ENCODE results near the gene ZMYND10.

ZMYND10 gene

GRCh38 chr3:50345586-50346234 lies at the start of gene ZMYND10:
ZMYND10 (minus strand) TSS chr3:50345732; CDS start chr3:50345579, 153 bp downstream.
- DNase-seq: peak; percentile 39

DNA sequence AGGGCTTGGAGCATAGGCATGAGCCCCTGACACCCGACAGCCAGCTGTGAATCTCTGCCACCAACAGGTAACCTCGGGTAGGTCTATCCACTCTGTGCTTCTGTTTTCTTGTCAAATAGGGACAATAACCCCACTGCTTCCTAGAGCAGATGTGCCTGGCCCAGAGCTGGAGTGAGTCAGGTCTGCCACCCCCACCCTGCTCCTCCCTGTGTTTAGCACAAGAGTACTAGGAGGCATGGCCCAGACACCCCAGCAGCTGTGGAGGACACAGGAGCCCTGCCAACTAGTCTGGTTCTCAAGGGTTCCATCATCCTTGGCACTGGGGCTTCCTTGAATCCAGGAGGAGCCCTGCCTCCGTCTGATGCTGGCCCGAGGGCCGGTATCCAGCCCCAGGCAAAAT lies 47.5 kb upstream of the ZMYND10 start:
- no peak for DNase-seq

- no peak for DNase-seq
Measured at GRCh38 chr3:50392101-50392715, 46.7 kb upstream of the ZMYND10 start.

DNA sequence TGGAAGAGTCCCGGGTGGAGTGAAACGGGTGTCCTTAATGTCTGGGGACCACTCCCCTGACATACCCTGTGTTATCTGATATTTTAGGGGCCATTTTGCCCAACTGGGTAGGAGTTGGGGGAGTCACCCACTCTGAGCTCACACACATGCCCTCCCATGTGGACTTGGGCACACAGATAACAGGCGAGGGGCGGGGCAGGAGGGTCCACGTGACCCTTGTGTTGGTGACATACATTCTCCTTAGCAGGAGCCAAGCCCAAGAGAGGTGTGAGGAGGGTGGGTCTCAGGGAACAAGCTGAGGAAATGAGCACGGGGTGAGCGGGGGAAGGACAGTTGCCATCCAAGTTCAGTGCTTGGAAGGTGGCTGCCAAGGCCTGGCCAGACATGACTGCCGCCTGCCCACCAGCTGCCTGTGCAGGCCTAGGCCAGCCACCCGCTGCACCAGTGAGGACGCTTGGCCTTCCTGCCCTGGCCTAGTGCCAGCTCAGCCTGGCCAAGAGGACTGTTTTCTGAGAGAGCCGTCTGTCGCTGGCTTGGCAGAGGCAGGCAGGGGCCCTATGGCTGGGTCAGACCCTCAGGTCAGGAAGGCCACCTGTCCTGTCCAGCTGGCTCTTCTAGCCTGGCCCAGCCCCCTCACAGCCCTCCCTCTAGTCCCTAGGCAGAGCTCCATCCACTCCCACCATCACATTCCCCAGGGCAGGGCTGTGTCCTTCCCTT lies 45.1 kb upstream of the ZMYND10 start:
- no peak for DNase-seq

DNA sequence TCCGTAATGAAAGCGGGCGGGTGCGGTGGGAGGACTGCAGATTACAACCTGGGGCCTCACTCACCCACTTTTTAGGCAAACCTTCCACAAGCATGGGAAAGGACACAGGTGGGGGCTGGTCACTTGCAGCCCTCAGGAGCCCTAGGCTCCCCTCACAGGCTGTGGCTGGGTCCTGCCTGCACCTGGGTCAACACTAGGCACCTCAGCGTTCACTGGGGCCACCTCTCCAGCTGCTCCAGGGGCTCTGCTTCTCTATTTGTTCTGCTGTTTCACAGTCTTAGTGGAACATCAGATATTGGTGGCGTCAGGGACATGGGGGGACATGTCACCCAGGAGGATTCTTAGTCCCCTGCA lies 43.9 kb upstream of the ZMYND10 start:
- no peak for DNase-seq

DNA sequence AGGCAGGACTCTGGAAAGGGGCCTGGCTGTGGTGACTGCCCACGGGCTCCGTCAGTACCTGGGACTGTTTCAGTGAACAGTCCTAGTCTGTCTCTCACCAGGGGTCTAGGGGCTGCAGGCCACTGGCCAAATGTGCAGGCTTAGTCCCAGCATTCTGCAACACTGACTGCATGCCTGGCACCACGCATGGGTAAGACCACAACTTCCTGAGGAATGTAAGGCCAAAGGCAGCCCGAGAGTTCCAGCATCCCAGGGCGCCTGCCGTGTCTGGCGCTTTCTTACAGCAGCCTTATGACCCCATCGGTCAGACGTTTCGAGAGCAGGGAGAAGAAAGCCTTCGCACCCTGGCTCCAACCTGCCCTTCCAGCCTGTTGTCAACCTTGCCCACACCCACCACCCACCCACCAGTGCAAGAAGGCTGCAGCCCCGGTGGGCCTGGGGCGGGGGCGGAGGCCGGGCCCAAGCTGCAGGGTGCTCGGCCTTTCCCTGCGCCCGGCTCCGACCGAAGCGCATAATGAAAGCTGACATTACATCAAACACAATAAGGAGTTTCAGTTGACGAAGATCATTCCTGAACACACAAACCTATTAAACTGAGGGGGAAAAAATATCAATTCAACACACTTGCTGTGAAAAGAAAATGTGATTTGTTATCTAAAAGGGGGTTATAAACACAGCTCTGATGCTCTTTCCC lies 43.3 kb upstream of the ZMYND10 start:
- no peak for DNase-seq

GRCh38 chr3:50388016-50388719 lies 42.6 kb upstream of the ZMYND10 start:
- no peak for DNase-seq

GRCh38 chr3:50385754-50386153 lies 40.2 kb upstream of the ZMYND10 start:
- DNase-seq: no peak

GRCh38 chr3:50383750-50384149 lies 38.2 kb upstream of the ZMYND10 start:
- no peak for DNase-seq

DNA sequence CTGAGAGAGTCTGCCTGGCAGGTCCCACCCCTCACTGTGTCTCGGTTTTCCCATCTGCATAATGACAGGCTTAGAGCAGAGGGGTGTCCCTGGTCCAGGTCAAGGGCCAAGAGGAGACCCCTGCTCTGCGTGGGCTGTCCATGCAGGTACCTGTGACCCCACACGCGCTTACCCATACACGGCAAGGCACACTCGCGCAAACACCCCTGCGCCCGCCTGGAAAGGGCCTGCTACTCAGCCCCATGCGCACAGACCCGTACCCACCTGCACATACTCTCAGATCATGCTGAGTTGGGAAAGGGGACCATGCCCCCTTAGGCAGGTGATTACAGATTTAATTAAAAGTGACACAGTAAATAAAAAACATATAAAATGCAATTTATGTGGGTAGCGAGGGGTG lies 37.2 kb upstream of the ZMYND10 start:
- DNase-seq: no peak

DNA sequence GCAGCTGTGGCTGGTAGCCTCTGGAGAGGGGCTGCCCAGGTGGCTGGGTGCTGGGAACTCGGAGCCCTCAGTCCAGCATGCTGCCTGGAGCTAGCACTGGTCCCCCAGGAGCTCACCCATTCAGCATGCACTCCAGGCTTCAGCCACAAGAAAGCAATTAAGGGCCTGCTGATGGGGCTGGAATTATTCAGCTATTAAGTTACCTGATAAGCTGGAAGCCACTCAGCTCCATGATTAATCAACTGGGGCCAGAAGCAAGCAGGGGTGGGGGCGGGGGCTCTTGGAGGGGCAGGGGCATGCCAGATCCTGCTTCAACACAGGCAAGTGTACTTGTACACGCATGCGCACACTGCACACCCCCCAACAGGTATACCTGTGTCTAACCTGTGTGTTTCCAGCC lies 35.9 kb upstream of the ZMYND10 start:
- DNase-seq: no peak

DNA sequence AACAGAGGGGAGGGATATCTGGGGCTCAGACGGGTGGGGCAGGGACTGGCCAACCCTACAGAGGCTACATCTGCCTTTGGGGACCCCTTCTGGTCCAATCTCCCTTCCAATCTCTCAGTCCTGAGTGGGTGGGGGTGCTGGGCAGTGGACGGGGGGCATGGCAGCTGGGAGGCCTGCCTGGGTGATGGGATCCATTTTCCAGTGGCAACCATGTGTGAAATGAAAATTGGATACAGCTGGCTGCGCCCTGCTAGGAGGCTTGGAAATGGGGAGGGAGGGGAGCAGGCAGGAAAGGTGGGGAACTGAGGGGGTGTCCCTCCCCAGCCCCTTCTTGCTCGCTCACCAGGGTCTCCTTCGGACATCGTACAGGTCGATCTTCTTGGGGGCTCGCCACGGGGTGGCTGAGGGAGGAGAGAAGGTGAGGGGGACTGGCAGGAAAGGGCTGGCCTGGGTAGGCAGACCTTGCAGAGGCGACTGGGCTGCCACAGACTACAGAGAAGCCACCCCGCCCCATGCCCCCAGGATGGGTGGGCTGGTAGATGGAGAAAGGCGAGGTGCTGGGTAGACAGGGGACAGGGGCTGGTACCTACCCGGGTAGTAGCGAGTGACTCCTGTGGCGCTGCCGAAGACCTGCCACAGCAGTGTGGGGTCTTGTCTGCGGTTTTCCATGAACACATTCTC lies 35.0 kb upstream of the ZMYND10 start:
- DNase-seq: no peak

DNA sequence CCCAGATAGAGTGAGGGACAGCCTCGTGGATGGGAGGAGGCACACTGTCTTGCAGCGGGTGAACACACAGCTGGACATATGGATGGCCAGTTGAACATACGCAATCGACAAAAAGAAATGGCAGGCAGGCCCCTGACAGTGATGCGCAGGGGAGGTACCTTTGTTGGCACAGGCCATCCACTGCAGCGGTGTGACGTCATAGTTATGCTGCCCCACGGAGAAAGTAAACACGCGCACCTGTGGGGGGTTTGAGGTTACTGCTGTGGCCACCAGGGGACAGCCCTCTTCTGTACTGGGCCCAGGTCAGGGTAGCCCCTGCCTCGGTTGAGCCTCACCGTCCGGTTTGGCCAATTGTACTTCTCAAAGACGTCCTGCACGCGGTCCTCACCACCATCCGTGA lies 33.2 kb upstream of the ZMYND10 start:
- no peak for DNase-seq

GRCh38 chr3:50378024-50378423 lies 32.5 kb upstream of the ZMYND10 start:
- no peak for DNase-seq

- no peak for DNase-seq
Measured at GRCh38 chr3:50375258-50375931, 29.9 kb upstream of the ZMYND10 start.

DNA sequence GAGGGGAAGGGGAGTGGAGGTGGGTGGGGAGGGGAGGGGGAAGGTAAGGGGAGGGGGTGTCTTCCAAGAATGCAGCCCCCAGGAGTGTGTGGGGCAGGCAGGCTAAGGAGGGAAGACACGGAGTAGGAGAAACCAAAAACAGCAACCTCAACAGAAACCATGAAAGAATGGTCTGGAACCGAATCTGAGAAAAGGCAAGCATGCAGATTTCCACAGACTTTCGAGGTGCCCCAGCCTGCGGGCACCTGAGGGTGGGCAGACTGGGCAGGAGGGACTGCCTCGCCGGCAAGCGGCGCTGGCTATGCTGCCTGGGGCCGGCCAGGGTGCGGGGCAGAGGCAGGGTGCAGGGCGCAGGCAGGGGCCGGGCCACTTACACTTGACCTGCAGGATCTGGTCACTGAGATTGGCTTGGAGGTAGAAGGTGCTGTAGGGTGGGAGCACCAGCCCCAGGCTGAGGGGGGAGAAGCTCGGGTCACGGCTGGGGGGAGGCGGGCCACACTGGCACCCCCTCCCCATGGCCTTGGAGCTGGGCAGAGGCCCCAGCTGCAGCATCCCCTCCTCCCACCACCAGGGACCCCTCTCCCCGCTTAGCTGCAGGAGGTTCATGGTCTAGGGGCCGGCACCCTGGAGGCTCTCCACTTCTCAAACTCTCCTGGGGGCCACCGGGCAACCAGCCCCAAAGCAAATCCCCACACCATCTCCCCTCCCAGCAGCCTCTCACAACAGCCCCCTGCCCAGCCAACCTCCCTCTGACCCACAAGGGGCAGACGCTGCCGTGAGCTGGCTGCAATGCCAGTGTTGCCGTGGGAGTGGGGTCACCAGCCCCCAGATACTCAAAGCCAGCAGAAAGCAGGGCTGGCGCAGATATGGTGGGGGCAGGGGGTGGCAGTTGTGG lies 29.1 kb upstream of the ZMYND10 start:
- DNase-seq: no peak

GRCh38 chr3:50373146-50374051 lies 27.9 kb upstream of the ZMYND10 start:
- DNase-seq: no peak

DNA sequence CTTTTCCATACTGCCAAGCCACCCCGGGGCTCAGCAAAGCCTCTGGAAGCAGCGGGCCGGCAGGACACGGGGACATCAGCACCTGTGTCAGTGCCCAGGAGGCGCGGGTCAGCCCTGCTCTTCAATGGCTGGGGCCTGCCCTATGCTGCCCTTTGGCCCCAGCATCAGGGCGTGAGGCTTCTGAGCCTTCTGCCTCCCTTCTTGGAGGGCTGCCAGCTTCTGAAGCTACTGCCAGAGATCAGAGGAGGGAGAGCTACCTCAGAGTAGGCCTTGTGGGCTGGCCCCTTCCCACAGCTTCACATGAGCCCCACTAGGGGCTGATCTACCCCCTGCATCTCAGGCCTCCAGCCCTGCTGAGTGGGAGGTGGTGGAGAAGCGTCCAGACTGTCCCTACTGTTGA lies 26.8 kb upstream of the ZMYND10 start:
- DNase-seq: no peak

DNA sequence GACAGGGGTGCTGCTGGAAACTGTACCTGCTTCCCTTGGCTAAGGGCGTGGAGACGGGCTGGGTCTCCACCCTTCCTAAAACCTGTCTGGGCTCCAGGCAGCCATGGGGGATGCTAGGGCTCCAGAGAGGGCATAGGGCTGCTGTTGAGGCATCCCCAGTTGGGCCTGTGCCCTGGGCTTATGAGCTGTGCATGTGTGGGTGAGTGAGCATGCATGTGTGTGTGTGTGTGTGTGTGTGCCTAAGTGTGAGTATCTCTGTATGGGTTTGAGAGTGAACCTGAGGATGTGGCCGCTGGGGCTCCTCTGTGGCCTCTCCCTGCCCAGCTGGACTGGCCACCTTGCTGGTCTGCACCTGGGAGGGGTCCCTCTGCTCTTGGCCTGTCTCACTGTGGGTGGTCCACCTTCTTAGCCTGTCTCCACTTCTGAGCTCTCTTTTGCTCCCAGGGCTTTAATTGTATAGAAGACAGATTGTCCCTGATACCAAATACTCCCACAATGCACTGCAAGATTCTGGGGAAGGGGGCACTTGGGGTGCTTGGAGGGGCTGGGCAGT lies 25.7 kb upstream of the ZMYND10 start:
- no peak for DNase-seq

All from fibroblast of skin of right quadriceps (primary cell).